HUES64 (cell line): ENCODE data around the gene CORIN.
"Not testable (repeated sequence)": the region's sequence is repeated elsewhere in the genome, so short reads cannot be mapped to it uniquely, and the experiment has no call there.

Experiments
- H3K27ac ChIP-seq: 2 replicates; pipeline ENCODE4 v1.7.0; 2013; ENCODE audit warnings: low read depth, low read length, inconsistent platforms
- H3K27me3 ChIP-seq: 2 replicates; pipeline ENCODE4 v1.6.1; 2013; ENCODE audit warnings: mild to moderate bottlenecking, low read length; ENCODE audit not compliant: insufficient read depth
- H3K36me3 ChIP-seq: 2 replicates; pipeline ENCODE4 v1.6.1; 2013; ENCODE audit warnings: mild to moderate bottlenecking, low read length; ENCODE audit not compliant: insufficient read depth
- H3K4me1 ChIP-seq: 2 replicates; pipeline ENCODE4 v1.6.1; 2013; ENCODE audit warnings: mild to moderate bottlenecking, low read length, moderate library complexity; ENCODE audit not compliant: insufficient read depth
- H3K4me3 ChIP-seq: 2 replicates; pipeline ENCODE4 v1.5.1; 2013; ENCODE audit warnings: mild to moderate bottlenecking, low read length, moderate library complexity
- H3K9ac ChIP-seq: 2 replicates; pipeline ENCODE4 v1.6.1; 2013; ENCODE audit warnings: mild to moderate bottlenecking, low read depth, low read length
- H3K9me3 ChIP-seq: 2 replicates; pipeline ENCODE4 v1.6.1; 2013; ENCODE audit warnings: low read depth, low read length; ENCODE audit not compliant: insufficient read depth
- WGBS: fragments of 150-250, 120-280 bp; methylation state at CpG from one replicate; pipeline ENCODE4 v1.1.7; 2013; ENCODE audit warnings: missing lambda C conversion rate; 5-methylcytosine and 5-hydroxymethylcytosine counted together

CORIN gene

GRCh38 chr4:47771020-47771419 is 66.8 kb downstream of the CORIN start:
- no peak overlapping the region for H3K9ac ChIP-seq
- no peak overlapping the region for H3K4me3 ChIP-seq
- H3K27me3 ChIP-seq = no peaks in the 10 kb centered on the region
- no peaks in the 10 kb centered on the region for H3K36me3 ChIP-seq
- H3K9me3 ChIP-seq = no peaks in the 10 kb centered on the region
- H3K4me1 ChIP-seq = peaks cover 21% of the 10 kb centered on the region
- no peak overlapping the region for H3K27ac ChIP-seq
- 93% methylated on average over 1 of the region's 1 CpG for WGBS

- not testable (repeated sequence) for H3K27ac ChIP-seq, H3K27me3 ChIP-seq, H3K36me3 ChIP-seq, H3K9ac ChIP-seq, H3K4me3 ChIP-seq, H3K9me3 ChIP-seq
- H3K4me1 ChIP-seq = peaks cover 16% of the 10 kb centered on the region
- 56% methylated on average over 7 of the region's 7 CpGs for WGBS
Observed at GRCh38 chr4:47767956-47768355, 69.9 kb downstream of the CORIN start.

- WGBS = 95% methylated on average over 6 of the region's 6 CpGs
- H3K9ac ChIP-seq = no peak overlapping the region
Observed at GRCh38 chr4:47763279-47763678, 74.6 kb downstream of the CORIN start.

GRCh38 chr4:47762376-47763266 is 75.2 kb downstream of the CORIN start:
- Histone ChIP-seq H3K36me3 (no peaks in the 10 kb centered on the region), H3K27me3 (no peaks in the 10 kb centered on the region), H3K9ac (no peak overlapping the region), H3K4me3 (no peak overlapping the region), H3K9me3 (no peaks in the 10 kb centered on the region), H3K27ac (no peak overlapping the region), H3K4me1 (peaks cover 4% of the 10 kb centered on the region; the same call in 1 of the 2 replicates)
- WGBS = 93% methylated on average over 2 of the region's 2 CpGs

More at GRCh38 chr4:47763279-47763678, 74.6 kb downstream of the CORIN start:
- no peaks in the 10 kb centered on the region for H3K9me3 ChIP-seq
- H3K4me1 ChIP-seq = peaks cover 11% of the 10 kb centered on the region
- H3K27ac ChIP-seq = no peak overlapping the region
- no peaks in the 10 kb centered on the region for H3K27me3 ChIP-seq
- no peaks in the 10 kb centered on the region for H3K36me3 ChIP-seq
- H3K4me3 ChIP-seq = no peak overlapping the region

GRCh38 chr4:47753316-47753715 is 84.6 kb downstream of the CORIN start:
- H3K4me1 ChIP-seq, H3K36me3 ChIP-seq, H3K27ac ChIP-seq, H3K27me3 ChIP-seq, H3K9me3 ChIP-seq, H3K9ac ChIP-seq, H3K4me3 ChIP-seq: not testable (repeated sequence)
- 97% methylated on average over 9 of the region's 9 CpGs for WGBS

GRCh38 chr4:47752214-47752613 is 85.7 kb downstream of the CORIN start:
- Histone ChIP-seq H3K27me3 (no peaks in the 10 kb centered on the region), H3K27ac (no peak overlapping the region), H3K4me1 (peaks cover 3% of the 10 kb centered on the region; the same call in 1 of the 2 replicates), H3K9me3 (0 out of 2 replicates have a peak, but pooled peaks cover 9% of the 10 kb centered on the region), H3K9ac (no peak overlapping the region), H3K4me3 (no peak overlapping the region), H3K36me3 (no peaks in the 10 kb centered on the region)
- WGBS = 95% methylated on average over 5 of the region's 5 CpGs

- 0 out of 2 replicates have a peak, but pooled peaks cover 9% of the 10 kb centered on the region for H3K9me3 ChIP-seq
Observed at GRCh38 chr4:47750788-47751187, 87.1 kb downstream of the CORIN start.

GRCh38 chr4:47749858-47750257 is 88.0 kb downstream of the CORIN start:
- Histone ChIP-seq H3K36me3 (no peaks in the 10 kb centered on the region), H3K4me1 (peaks cover 8% of the 10 kb centered on the region), H3K4me3 (no peak overlapping the region), H3K9ac (no peak overlapping the region), H3K9me3 (0 out of 2 replicates have a peak, but pooled peaks cover 9% of the 10 kb centered on the region), H3K27me3 (no peaks in the 10 kb centered on the region), H3K27ac (no peak overlapping the region)
- 97% methylated on average over 4 of the region's 4 CpGs for WGBS

More at GRCh38 chr4:47750788-47751187, 87.1 kb downstream of the CORIN start:
- Histone ChIP-seq H3K4me3 (no peak overlapping the region), H3K27me3 (no peaks in the 10 kb centered on the region), H3K36me3 (no peaks in the 10 kb centered on the region), H3K27ac (no peak overlapping the region), H3K4me1 (peaks cover 8% of the 10 kb centered on the region), H3K9ac (no peak overlapping the region)
- WGBS = 93% methylated on average over 2 of the region's 2 CpGs

- Histone ChIP-seq H3K4me3 (no peak overlapping the region), H3K9me3 (0 out of 2 replicates have a peak, but pooled peaks cover 9% of the 10 kb centered on the region), H3K36me3 (no peaks in the 10 kb centered on the region), H3K27ac (no peak overlapping the region), H3K9ac (no peak overlapping the region), H3K4me1 (peaks cover 8% of the 10 kb centered on the region), H3K27me3 (no peaks in the 10 kb centered on the region)
- WGBS = 92% methylated on average over 1 of the region's 1 CpG
Observed at GRCh38 chr4:47749060-47749459, 88.8 kb downstream of the CORIN start.

- H3K4me3 ChIP-seq = no peak overlapping the region
- no peak overlapping the region for H3K27ac ChIP-seq
- 100% methylated on average over 1 of the region's 1 CpG for WGBS
- H3K27me3 ChIP-seq = no peaks in the 10 kb centered on the region
- no peaks in the 10 kb centered on the region for H3K36me3 ChIP-seq
- peaks cover 8% of the 10 kb centered on the region for H3K4me1 ChIP-seq
- 0 out of 2 replicates have a peak, but pooled peaks cover 6% of the 10 kb centered on the region for H3K9me3 ChIP-seq
- no peak overlapping the region for H3K9ac ChIP-seq
Observed at GRCh38 chr4:47747846-47748494, 89.9 kb downstream of the CORIN start.

GRCh38 chr4:47747211-47747610 is 90.7 kb downstream of the CORIN start:
- no peak overlapping the region for H3K4me3 ChIP-seq
- no peak overlapping the region for H3K27ac ChIP-seq
- H3K4me1 ChIP-seq = peaks cover 8% of the 10 kb centered on the region
- H3K36me3 ChIP-seq = no peaks in the 10 kb centered on the region
- no peaks in the 10 kb centered on the region for H3K9me3 ChIP-seq
- no peaks in the 10 kb centered on the region for H3K27me3 ChIP-seq
- H3K9ac ChIP-seq = no peak overlapping the region
